ENCODE measurements around the gene TSPAN18. TPM values are rescaled to one million over a fixed set of nuclear protein-coding genes. Genes with fewer than 3 reads are reported as not detected.

The TSPAN18 gene
- polyA plus RNA-seq, 1 of the 3 experiments (the other 2 are of a cell fraction): 0.72 TPM

DNA sequence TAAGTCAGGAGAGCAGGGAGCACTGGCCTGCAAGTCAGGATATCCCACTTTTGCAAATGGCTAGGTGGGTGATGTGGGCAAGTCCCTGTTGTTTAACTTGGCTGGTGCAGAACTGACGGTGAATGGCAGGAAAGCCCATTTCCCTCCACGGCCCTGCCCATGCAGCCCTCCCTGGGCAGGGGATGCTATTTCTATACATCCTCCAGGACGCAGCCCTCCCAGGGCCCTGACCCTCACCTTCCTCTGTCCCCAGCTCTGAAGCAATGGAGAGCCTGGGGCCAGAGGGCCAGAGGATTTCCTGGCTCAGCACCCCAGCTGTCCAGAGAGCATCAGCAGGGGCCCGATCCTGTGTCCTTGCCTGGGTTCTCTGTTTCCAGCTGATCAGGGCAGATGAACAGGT is 91.3 kb downstream of the TSPAN18 start:
- Histone ChIP-seq H3K27me3 (ENCODE audit: insufficient read depth) (no peaks in the 10 kb centered on the region), H3K4me3 (ENCODE audit: low read depth in 2 of 2, low read length in 1 of 2) (no peak overlapping the region), H3K4me2 (no peak overlapping the region), H3K9me3 (no peaks in the 10 kb centered on the region), H3F3A (replicated peaks; ENCODE audit: insufficient read depth) (no peaks in the 10 kb centered on the region), H3K36me3 (replicated peaks in 1 of 2; ENCODE audit: control insufficient read depth in 1 of 2, insufficient read depth in 2 of 2, low read length in 1 of 2) (no peaks in the 10 kb centered on the region), H3K9ac (no peak overlapping the region), H3K27ac (ENCODE audit: low read depth in 2 of 2, low read length in 1 of 2) (no peak overlapping the region; a peak in 1 of 4 replicates), H4K20me1 (ENCODE audit: insufficient read depth) (no peaks in the 10 kb centered on the region), H2AFZ (ENCODE audit: low read depth) (no peak overlapping the region), H3K4me1 (ENCODE audit: control insufficient read depth in 1 of 2, insufficient read depth in 2 of 2, low read depth in 1 of 2, low read length in 1 of 2) (peaks cover 0 to 35% of the 10 kb centered on the region in 2 experiments; a peak in 1 of 4 replicates), H3K9me2 (no peaks in the 10 kb centered on the region), H3K79me2 (ENCODE audit: insufficient read depth) (no peaks in the 10 kb centered on the region)
- POLR2A ChIA-PET: no interaction called here
- no peak for DNase-seq
- TF ChIP-seq, protein P1, sequence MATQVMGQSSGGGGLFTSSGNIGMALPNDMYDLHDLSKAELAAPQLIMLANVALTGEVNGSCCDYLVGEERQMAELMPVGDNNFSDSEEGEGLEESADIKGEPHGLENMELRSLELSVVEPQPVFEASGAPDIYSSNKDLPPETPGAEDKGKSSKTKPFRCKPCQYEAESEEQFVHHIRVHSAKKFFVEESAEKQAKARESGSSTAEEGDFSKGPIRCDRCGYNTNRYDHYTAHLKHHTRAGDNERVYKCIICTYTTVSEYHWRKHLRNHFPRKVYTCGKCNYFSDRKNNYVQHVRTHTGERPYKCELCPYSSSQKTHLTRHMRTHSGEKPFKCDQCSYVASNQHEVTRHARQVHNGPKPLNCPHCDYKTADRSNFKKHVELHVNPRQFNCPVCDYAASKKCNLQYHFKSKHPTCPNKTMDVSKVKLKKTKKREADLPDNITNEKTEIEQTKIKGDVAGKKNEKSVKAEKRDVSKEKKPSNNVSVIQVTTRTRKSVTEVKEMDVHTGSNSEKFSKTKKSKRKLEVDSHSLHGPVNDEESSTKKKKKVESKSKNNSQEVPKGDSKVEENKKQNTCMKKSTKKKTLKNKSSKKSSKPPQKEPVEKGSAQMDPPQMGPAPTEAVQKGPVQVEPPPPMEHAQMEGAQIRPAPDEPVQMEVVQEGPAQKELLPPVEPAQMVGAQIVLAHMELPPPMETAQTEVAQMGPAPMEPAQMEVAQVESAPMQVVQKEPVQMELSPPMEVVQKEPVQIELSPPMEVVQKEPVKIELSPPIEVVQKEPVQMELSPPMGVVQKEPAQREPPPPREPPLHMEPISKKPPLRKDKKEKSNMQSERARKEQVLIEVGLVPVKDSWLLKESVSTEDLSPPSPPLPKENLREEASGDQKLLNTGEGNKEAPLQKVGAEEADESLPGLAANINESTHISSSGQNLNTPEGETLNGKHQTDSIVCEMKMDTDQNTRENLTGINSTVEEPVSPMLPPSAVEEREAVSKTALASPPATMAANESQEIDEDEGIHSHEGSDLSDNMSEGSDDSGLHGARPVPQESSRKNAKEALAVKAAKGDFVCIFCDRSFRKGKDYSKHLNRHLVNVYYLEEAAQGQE (IDR thresholded peaks at IDR 0.05; ENCODE audit: low read depth, low read length): no peak
- no peak for TF ChIP-seq SIN3A (IDR thresholded peaks at IDR 0.05; ENCODE audit: borderline replicate concordance, low read depth, low read length)
- TF ChIP-seq TCF12 (IDR thresholded peaks at IDR 0.05): no peak
- no peak for TF ChIP-seq MXI1 (IDR thresholded peaks at IDR 0.05; ENCODE audit: low read depth, low read length)
- no peak for TF ChIP-seq RCOR1 (IDR thresholded peaks at IDR 0.05; ENCODE audit: low read length)
- TF ChIP-seq GABPA (IDR thresholded peaks at IDR 0.05; ENCODE audit: low read depth): no peak
- TF ChIP-seq, protein P2, sequence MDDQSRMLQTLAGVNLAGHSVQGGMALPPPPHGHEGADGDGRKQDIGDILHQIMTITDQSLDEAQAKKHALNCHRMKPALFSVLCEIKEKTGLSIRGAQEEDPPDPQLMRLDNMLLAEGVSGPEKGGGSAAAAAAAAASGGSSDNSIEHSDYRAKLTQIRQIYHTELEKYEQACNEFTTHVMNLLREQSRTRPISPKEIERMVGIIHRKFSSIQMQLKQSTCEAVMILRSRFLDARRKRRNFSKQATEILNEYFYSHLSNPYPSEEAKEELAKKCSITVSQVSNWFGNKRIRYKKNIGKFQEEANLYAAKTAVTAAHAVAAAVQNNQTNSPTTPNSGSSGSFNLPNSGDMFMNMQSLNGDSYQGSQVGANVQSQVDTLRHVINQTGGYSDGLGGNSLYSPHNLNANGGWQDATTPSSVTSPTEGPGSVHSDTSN (IDR thresholded peaks at IDR 0.05): no peak
- TF ChIP-seq FOSL2 (IDR thresholded peaks at IDR 0.05; ENCODE audit: borderline replicate concordance, low read depth): no peak
- 25% methylated on average over 4 of the region's 4 CpGs for whole genome bisulfite sequencing (ENCODE audit: low lambda C conversion rate)
- CTCF ChIA-PET: interaction anchor here (0.7 to 1.3 kb wide), 3 partner anchors 10 to 76 kb away, joined by 3 to 5 read pairs (median 3); no protein-coding TSS in a partner anchor

DNA sequence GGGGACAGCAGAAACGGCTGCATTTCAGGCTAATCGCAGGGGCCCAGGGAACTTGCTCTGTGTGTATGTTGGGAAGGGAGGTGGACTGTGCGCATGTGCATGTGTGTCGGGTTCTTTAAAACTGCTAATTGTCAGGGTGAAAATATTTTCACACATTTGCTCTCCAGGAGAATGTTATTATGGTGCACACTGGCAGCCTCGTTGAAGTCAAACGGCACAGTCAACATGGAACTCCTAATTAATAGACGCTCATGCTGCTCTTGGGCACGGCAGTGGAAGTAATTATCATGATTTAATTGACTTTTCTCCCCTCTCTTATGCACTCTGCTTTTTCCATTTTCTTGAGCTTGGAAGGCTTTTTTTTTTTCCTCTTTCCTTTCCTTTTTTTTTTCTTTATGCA is 92.6 kb downstream of the TSPAN18 start:
- Histone ChIP-seq H3K9me3 (no peaks in the 10 kb centered on the region), H2AFZ (ENCODE audit: low read depth) (no peak overlapping the region), H3K36me3 (replicated peaks in 1 of 2; ENCODE audit: control insufficient read depth in 1 of 2, insufficient read depth in 2 of 2, low read length in 1 of 2) (no peaks in the 10 kb centered on the region), H3K9ac (no peak overlapping the region), H3K27me3 (ENCODE audit: insufficient read depth) (no peaks in the 10 kb centered on the region), H3K27ac (ENCODE audit: low read depth in 2 of 2, low read length in 1 of 2) (no peak overlapping the region; a peak in 1 of 4 replicates), H3K9me2 (no peaks in the 10 kb centered on the region), H3K79me2 (ENCODE audit: insufficient read depth) (no peaks in the 10 kb centered on the region), H3K4me3 (ENCODE audit: low read depth in 2 of 2, low read length in 1 of 2) (no peak overlapping the region), H3K4me1 (ENCODE audit: control insufficient read depth in 1 of 2, insufficient read depth in 2 of 2, low read depth in 1 of 2, low read length in 1 of 2) (peaks cover 0 to 36% of the 10 kb centered on the region in 2 experiments; a peak in 1 of 4 replicates), H3F3A (replicated peaks; ENCODE audit: insufficient read depth) (no peaks in the 10 kb centered on the region), H4K20me1 (ENCODE audit: insufficient read depth) (no peaks in the 10 kb centered on the region), H3K4me2 (no peak overlapping the region)
- DNase-seq: no peak
- TF ChIP-seq SMC3 (IDR thresholded peaks at IDR 0.05; ENCODE audit: low read depth, low read length) (no peak), JUND (IDR thresholded peaks at IDR 0.05) (no peak), RAD21 (IDR thresholded peaks at IDR 0.05; ENCODE audit: low read length) (no peak), NFIC (IDR thresholded peaks at IDR 0.05; ENCODE audit: borderline replicate concordance) (no peak), FOXM1 (IDR thresholded peaks at IDR 0.05; ENCODE audit: low read depth) (no peak), EP300 (IDR thresholded peaks at IDR 0.05; ENCODE audit: borderline replicate concordance in 1 of 2, low read depth in 1 of 2, low read length in 1 of 2) (no peak), GABPA (IDR thresholded peaks at IDR 0.05; ENCODE audit: low read depth) (no peak)
- ChIA-PET CTCF (interaction anchor here (1.3 kb wide), 1 partner anchor 92 kb away, joined by 4 read pairs; no protein-coding TSS in a partner anchor), POLR2A (no interaction called here)
- WGBS (ENCODE audit: low lambda C conversion rate): 63% methylated on average over 8 of the region's 8 CpGs
